Measurements from ENCODE around the gene LRRTM4.
"Not testable (repeated sequence)": the region's sequence is repeated elsewhere in the genome, so short reads cannot be mapped to it uniquely, and the experiment has no call there.

Gene LRRTM4

DNA sequence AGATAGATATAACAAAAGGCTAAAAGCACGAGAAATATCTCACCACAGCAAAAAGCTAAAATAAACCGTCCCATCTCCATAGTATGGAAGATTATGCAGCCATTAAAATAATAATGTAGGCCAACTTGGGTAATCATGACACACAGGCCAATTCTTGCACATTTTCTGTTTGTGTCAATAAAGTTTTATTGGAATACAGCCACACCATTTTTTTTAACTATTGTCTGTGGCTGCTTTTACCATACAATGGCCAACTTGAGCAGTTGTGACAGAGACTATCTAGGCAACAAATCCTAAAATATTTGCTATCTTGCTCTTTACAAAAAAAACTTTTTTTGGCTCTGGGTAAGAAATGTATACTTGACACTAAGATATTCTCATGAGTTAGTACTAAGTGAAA lies 212.5 kb downstream of the LRRTM4 start:
- no peak for DNase-seq

DNA sequence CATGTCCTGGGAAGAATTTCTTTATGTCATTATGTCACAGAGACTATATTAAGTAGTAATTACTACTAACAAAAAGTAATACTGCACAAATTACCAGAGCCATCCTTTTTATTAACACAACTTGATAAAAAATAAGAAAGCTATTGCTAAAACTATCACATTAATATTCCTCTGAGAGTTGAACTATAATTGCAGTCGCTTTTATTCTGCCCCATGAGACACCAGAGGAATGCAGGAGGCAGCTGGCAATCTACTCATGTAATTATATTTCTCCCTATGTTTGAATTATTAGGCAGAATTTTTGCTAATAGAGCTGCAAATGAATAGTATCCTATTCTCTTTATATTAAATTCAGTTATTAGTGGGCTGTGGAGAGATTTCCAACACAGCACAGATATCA lies 220.7 kb downstream of the LRRTM4 start:
- DNase-seq = no peak

- no peak for DNase-seq
Observed at GRCh38 chr2:77296791-77297190, 225.4 kb downstream of the LRRTM4 start.

DNA sequence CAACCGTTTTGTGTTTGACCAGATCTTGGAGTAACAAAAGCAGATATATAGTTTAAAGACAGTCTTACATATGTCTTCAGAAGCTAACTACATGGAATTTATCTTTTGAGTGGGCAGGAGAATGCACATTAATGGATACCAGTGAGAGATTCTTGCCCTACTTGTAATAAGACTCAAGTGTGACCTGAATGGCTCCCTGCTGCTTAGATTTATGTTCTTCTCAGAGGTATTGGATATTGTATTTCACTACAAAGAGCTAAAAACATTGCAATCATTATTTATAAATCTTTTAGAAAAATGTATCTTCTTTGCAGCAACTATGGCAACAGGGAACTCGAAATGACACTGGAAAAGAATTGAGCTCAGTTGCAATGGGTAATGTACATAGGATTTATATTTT lies 227.7 kb downstream of the LRRTM4 start:
- DNase-seq = no peak

DNA sequence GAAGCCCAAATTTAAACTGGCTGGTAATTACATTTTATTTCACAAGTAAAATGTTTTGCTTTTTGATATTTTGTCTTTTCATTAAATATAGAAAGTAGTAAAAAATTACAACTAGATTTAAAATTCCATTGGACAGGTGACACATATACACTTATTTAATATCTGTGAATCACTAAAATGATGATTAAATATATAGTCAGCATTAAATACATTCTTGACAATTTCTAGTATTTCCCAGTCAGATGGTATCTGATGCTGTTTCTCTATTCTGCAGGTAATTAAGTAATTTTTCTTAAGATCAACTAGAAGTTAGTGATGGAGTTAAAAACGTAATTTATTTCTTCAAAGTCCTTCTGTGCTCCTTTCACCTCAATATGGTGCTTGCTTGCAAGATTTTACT lies 237.8 kb downstream of the LRRTM4 start:
- DNase-seq = no peak

DNA sequence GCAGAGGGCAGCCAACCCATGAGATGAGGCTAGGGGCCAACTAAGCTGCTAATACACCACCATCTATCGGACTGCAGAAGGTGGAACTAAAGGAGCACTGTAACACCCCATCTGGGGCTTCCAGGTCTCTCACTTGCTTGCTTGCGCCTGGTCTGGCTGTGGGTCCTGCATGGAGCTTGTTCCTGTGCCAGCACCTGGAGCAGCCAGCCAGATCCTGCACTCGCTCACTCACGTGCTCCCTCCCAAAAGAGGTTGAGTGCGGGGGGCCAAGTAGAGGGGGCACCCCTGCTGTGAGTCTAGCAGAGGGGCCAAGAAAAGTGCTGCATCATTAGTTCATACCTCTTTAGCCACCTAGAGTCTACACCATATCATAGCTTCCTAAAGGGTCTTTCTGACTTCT lies 250.9 kb downstream of the LRRTM4 start:
- no peak for DNase-seq

DNA sequence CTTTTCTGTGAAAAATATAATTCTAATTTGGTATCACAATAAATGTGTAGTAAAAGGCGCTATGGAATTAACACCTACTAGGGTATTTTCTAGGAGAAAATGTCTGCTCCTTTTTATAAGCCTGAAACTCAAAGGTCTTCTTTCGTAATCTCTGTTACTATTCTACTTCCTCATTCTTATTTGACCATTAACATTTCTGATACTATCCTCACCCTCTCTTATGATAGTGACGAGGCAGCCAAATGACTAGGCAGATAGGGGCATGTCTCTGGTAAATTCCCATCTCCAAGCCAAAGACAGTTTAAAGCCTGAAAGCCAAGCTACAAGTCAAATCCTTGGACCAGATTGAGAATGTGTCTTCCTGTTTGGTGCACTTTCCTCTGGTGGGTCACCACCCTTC lies 251.7 kb downstream of the LRRTM4 start:
- DNase-seq = no peak

DNA sequence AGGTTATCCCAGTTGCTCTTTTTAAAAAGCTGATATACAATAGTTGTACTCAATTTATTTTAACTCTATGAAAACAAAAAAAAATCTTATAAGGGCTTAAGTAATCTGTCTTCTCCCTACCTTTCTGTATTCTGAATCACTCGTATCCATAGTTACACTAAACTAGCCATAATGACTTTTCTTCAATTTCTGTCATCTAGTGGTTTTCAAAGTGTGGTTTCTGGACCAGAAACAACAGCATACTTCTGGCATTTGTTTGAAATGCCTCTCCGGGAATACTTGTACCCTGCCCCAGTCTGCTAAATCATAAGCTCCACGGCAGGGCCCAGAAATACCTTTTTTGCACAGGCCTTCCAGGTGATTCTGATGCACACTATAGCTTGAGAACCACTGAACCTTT lies 253.6 kb downstream of the LRRTM4 start:
- no peak for DNase-seq

DNA sequence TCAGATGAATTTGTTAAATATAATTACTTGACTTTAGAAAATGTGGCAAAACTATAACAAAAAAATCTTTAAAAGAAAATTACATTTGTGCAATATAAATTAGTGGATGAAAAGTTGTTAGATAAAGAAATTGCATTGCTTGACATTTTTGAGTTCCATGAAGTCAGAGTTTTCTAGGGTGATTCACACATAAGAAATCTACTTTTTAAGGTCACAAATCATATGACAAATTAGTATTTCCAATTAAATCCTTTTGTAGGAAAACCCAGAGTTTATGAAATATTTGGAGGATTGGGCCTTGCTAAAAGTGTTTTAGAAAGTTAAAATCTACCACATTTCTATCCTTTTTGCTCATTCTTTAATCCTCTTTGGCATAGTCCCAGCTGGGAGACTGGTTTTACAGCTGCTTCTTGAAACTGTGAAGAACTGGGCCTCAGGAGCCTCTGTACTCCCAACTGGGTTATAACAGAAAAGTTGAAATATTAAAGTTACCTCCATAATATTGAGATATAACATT lies 289.2 kb downstream of the LRRTM4 start:
- no peak for DNase-seq

- DNase-seq = peak; percentile 35
Observed at GRCh38 chr2:77228391-77228790, 293.8 kb downstream of the LRRTM4 start.

DNA sequence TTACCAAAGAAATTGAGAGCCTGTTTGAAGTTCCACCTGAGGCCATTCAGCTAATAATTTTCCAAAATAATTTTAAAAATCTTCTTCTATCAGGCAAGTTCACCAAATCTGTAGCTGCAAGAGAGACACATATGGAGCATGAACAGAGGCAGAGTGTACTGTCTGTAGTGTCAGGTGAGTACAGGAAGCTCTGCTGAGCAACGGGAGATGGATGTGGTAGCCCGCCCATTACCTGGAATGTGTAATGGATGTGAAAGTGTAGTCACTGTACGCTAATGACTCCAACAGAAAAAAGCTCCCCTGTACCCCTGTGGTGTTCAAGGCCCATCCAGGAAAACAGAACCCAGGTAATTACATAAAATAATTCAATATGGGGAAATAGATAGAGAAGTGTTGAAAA lies 311.5 kb downstream of the LRRTM4 start:
- DNase-seq = no peak

GRCh38 chr2:77207331-77207730 lies 314.8 kb downstream of the LRRTM4 start:
- DNase-seq = no peak

- DNase-seq = no peak
Observed at GRCh38 chr2:77201755-77202154, 320.4 kb downstream of the LRRTM4 start.

DNA sequence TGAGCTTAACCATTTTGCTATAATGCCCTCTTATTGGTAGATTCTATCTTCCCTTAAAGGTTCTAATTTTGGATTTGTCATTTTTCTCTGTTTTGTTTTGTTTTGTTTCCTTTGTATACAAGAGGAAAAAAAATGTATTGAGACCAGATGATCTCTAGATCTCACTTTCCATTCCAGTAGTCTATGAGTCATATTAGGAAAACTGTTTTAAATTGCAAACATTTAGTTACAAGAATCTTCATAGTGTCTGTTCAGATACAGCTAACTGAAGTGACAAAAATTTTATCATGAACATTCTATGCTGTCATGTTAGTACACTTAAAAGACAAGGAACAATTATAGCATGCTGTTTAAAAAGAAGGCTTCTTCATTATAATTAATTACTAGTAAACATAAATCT lies 322.8 kb downstream of the LRRTM4 start:
- DNase-seq = no peak

- no peak for DNase-seq
Observed at GRCh38 chr2:77193858-77194448, 328.2 kb downstream of the LRRTM4 start.

DNA sequence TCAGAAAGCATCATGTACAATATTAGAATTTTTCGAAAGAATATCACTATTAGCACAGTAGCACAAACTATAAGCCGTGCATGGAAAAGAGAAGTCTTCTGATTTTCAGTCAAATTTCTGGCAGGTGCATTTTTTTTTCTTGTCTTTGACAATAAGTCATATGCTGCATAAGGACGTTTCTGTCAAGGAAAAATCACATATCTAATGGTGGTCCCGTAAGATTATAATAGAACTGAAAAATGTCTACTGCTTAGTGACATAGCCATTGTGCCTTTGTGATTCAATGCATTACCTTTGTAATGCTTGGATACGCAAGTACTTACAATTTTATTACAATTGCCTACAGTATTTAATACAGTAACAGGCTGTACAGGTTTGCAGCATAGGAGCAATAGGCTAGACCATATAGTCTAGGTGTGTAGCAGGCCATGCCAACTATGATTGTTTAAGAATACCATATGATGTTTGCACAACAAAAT lies 329.3 kb downstream of the LRRTM4 start:
- DNase-seq = no peak

DNA sequence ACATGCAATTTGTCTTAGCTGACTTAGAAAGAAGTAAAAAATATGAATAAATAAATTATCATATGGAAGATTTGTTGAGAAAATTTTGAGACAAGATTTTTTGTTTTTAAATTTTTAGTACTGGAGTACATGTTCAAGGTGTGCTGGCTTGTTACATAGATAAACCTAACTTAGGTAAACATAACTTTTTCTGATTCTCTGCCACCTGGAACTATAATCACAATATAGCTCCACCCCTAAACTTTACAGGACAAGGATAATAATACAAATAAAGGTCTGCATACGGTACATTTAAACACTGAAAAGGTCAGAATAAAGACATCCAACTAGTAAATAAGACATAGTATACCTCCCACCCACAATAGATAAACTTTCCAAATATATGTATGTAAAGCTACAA lies 330.5 kb downstream of the LRRTM4 start:
- DNase-seq = no peak

GRCh38 chr2:77190721-77191346 lies 331.3 kb downstream of the LRRTM4 start:
- DNase-seq = no peak

DNA sequence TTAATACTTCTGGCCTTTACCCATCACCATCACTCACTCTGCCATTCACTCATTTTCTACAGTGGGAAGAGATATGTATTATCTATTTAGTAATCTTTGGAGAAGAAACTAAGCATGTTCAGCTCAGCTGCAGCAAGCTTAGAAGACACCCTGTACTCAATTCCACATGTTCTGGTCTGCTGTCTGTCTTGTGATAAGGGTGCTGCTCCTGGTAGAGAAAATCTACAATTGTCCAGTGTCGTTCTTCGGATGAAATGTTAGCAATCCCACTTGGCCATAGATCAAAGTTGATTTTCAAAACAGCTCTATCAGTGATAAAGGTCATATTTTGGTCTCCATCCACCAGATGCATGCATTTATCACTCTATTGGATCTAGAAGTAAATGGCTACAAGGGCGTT lies 337.1 kb downstream of the LRRTM4 start:
- no peak for DNase-seq

DNA sequence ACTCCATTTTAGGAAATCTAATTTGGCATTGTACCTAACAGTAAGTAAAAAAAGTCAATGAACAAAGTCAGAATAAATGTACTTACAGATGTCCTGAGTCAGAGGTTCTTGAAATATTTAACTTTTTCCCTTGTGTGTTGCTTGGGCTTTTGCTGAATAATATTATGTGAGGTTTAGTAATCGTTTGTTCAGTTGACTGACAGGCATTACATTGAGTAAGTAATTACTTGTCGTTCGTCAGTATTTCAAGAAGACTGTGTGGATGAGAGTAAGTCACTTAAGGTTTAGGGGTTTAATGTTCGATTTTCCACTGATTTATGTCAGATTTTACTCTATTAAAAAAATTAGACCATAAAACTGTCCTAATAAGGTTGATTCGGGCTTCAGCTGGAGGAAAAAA lies 342.9 kb downstream of the LRRTM4 start:
- DNase-seq = no peak

DNA sequence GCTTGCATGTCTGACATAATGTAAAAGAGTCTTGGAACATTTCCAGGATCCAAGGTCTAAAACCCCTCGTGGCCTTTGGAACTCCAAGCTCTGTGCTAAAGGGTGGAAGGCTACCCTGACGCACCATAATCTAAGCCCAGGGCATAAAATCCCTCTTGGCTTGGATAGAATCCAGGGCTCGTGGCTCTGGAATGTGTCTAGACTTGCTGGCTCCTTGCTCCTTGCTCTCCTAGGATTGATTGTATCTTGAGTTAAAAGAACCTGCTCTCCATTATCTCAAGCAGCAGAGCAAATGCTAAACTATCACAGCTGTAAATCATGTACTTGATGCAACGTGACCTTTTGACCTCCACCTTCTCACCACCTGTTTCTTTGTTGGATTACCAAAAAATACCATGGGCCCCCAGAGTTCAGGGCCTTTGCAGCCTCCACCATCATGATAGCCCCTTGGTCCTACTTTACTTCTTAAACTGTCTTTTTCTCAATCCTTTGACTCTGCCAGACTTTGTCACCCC lies 346.9 kb downstream of the LRRTM4 start:
- peak; percentile 16 for DNase-seq

DNA sequence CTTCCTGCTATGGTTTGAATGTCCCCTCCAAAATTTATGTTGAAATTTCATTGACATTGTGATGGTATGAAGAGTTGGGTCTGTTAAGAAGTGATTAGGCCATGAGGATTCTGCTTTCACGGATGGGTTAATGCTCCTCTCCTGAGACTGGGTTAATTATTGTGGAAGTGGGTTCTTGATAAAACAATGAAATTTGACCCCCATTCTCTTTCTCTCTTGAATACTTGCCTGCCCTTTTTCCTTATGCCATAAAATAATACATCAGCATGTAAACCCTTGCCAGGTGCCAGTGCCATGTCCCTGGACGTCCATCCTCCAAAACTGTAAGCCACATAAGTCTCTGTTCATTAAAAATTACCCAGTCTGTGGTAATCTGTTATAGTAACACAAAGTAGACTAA lies 352.8 kb downstream of the LRRTM4 start:
- no peak for DNase-seq

DNA sequence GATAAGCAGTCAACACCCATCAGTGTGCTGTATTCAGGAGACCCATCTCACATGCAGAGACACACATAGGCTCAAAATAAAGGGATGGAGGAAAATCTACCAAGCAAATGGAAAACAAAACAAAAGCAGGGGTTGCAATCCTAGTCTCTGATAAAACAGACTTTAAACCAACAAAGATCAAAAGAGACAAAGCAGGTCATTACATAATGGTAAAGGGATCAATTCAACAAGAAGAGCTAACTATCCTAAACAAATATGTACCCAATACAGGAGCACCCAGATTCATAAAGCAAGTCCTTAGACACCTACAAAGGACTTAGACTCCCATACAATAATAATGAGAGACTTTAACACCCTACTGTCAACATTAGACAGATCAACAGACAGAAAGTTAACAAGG lies 358.2 kb downstream of the LRRTM4 start:
- not testable (repeated sequence) for DNase-seq

DNA sequence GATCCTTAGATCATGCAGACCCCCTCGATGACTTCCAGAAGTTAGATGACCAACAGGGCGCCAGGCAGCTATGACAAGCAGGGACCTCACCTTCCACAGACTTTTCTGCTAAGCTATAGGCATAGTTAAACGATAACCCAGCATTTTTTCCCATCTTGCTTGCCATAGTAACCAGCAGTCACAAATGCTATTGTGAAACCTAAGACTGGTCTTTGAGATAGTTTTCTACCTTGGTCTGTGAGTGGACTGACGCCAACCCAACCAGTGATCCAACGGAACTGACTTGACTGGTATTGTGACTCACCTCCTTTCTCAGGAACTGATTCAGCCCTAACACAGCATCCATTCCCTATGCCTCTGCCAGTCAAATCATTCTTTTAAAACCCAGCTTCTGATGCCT lies 361.2 kb downstream of the LRRTM4 start:
- DNase-seq = no peak

- no peak for DNase-seq
Observed at GRCh38 chr2:77156599-77156998, 365.6 kb downstream of the LRRTM4 start.
